ENCODE data around the gene VAV3.

DNA sequence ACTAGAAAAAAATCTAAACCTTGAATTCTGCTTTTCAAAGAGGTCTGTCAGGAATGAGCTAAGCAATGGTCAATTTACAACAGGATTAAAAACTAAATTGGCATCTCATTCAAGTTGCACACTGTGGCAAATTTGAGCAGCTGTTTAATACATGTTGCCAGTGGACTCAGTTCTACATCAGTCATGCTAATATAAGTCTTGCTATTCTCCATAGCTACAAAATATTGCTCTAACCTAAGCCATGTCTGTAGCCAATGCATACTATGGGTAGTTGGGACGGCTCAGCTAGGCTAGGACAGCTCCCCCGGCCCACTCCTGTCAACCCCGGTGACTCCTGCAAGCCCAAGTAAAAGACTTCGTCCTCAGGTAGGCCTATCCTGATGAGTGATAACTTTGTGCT lies 10.9 kb upstream of the VAV3 start:
- TF ChIP-seq, protein P1, sequence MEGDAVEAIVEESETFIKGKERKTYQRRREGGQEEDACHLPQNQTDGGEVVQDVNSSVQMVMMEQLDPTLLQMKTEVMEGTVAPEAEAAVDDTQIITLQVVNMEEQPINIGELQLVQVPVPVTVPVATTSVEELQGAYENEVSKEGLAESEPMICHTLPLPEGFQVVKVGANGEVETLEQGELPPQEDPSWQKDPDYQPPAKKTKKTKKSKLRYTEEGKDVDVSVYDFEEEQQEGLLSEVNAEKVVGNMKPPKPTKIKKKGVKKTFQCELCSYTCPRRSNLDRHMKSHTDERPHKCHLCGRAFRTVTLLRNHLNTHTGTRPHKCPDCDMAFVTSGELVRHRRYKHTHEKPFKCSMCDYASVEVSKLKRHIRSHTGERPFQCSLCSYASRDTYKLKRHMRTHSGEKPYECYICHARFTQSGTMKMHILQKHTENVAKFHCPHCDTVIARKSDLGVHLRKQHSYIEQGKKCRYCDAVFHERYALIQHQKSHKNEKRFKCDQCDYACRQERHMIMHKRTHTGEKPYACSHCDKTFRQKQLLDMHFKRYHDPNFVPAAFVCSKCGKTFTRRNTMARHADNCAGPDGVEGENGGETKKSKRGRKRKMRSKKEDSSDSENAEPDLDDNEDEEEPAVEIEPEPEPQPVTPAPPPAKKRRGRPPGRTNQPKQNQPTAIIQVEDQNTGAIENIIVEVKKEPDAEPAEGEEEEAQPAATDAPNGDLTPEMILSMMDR (IDR thresholded peaks at IDR 0.05 in 4 of 5, conservative IDR thresholded peaks at IDR 0.05 in 1 of 5): no peak
- TF ChIP-seq POLR2A (IDR thresholded peaks at IDR 0.05): no peak

Data from gastrocnemius medialis (tissue), 4 donors.